GM23338 (cell line): ENCODE results near the gene RNF19B. TPM values are rescaled to one million over a fixed set of nuclear protein-coding genes. Genes with fewer than 3 reads are reported as not detected.

ENCODE experiments used
- ATAC-seq: fragments of 200-7000 bp; cut with Tn5 transposase; 3 replicates; pipeline ENCODE4 v1.9.1; 2020
- DNase-seq: peaks from one replicate; pipeline ENCODE4 v3.0.0-alpha.2; 2015; ENCODE audit warnings: low spot score
- H2AFZ ChIP-seq: fragments of 200-600 bp; sonication (generic); 2 replicates; pipeline ENCODE4 v1.8.0; 2016; ENCODE audit warnings: antibody characterized with exemption, mild to moderate bottlenecking, moderate library complexity
- H3F3A ChIP-seq: fragments of 200-600 bp; sonication (generic); replicated peaks from 2 replicates; pipeline ENCODE4 v1.8.0; 2017; ENCODE audit warnings: antibody characterized with exemption, mixed run types, low read depth
- H3K27ac ChIP-seq: fragments of 200-600 bp; sonication (generic); 2 replicates; pipeline ENCODE4 v1.6.1; 2016; ENCODE audit warnings: low read depth
- H3K27me3 ChIP-seq: fragments of 200-600 bp; sonication (generic); 2 replicates; pipeline ENCODE4 v1.8.0; 2016; ENCODE audit warnings: mild to moderate bottlenecking, mixed run types, moderate library complexity; ENCODE audit not compliant: insufficient read depth
- H3K36me3 ChIP-seq: fragments of 200-600 bp; sonication (generic); 2 replicates; pipeline ENCODE4 v1.8.0; 2016; ENCODE audit warnings: mild to moderate bottlenecking; ENCODE audit not compliant: insufficient read depth
- H3K4me1 ChIP-seq: fragments of 200-600 bp; sonication (generic); 2 replicates; pipeline ENCODE4 v1.8.0; 2016; ENCODE audit warnings: mild to moderate bottlenecking, moderate library complexity; ENCODE audit not compliant: insufficient read depth
- H3K4me2 ChIP-seq: fragments of 200-600 bp; sonication (generic); 2 replicates; pipeline ENCODE4 v1.7.1; 2017; ENCODE audit warnings: mixed run types
- H3K4me3 ChIP-seq: fragments of 200-600 bp; sonication (generic); 2 replicates; pipeline ENCODE4 v1.6.1; 2016; ENCODE audit warnings: mixed run types
- H3K79me2 ChIP-seq: fragments of 200-600 bp; sonication (generic); replicated peaks from 2 replicates; pipeline ENCODE4 v1.8.0; 2017; ENCODE audit warnings: mild to moderate bottlenecking; ENCODE audit not compliant: insufficient read depth
- H3K9me2 ChIP-seq: fragments of 200-600 bp; sonication (generic); 2 replicates; pipeline ENCODE4 v1.8.0; 2017; ENCODE audit not compliant: insufficient read depth
- H4K20me1 ChIP-seq: fragments of 200-600 bp; sonication (generic); replicated peaks from 2 replicates; pipeline ENCODE4 v1.8.0; 2017; ENCODE audit warnings: mild to moderate bottlenecking; ENCODE audit not compliant: insufficient read depth
- H3K27ac Mint-ChIP-seq: 2 replicates; pipeline ENCODE4 v1.8.0; 2020; ENCODE audit warnings: inconsistent platforms, mild to moderate bottlenecking, moderate library complexity, mixed read lengths
- H3K27me3 Mint-ChIP-seq: 3 replicates; pipeline ENCODE4 v1.8.0; 2022; ENCODE audit warnings: low read depth, mild to moderate bottlenecking, moderate library complexity, mixed read lengths, inconsistent platforms; ENCODE audit not compliant: insufficient read depth, poor library complexity
- H3K36me3 Mint-ChIP-seq: 3 replicates; pipeline ENCODE4 v1.8.0; 2021; ENCODE audit warnings: low read depth, mild to moderate bottlenecking, inconsistent platforms, moderate library complexity, mixed read lengths
- H3K4me1 Mint-ChIP-seq: 3 replicates; pipeline ENCODE4 v1.8.0; 2020; ENCODE audit warnings: mild to moderate bottlenecking, inconsistent platforms, mixed read lengths
- H3K4me3 Mint-ChIP-seq: 3 replicates; pipeline ENCODE4 v1.8.0; 2021; ENCODE audit warnings: moderate library complexity, mild to moderate bottlenecking, inconsistent platforms, mixed read lengths
- H3K9me3 Mint-ChIP-seq: 3 replicates; pipeline ENCODE4 v1.8.0; 2020; ENCODE audit warnings: moderate library complexity, mild to moderate bottlenecking, inconsistent platforms, mixed read lengths
- CTCF ChIP-seq, 2 experiments: fragments of 200-600 bp in 1 of 2; sonication (generic) in 1 of 2; conservative IDR thresholded peaks; 2 replicates each; pipeline versions ENCODE4 v1.5.1 to v1.6.1; 2016 to 2017; ENCODE audit warnings: antibody characterized with exemption in 2 of 2, low read depth in 2 of 2, mild to moderate bottlenecking in 2 of 2, moderate library complexity in 1 of 2
- EZH2 ChIP-seq: fragments of 200-600 bp; sonication (generic); IDR thresholded peaks from one replicate; pipeline ENCODE4 v1.8.0; 2017; ENCODE audit warnings: antibody characterized with exemption, mild to moderate bottlenecking, low read depth; ENCODE audit not compliant: unreplicated experiment
- EZH2phosphoT487 ChIP-seq: fragments of 200-600 bp; sonication (generic); IDR thresholded peaks from one replicate; pipeline ENCODE4 v1.8.1; 2018; ENCODE audit warnings: antibody characterized with exemption; ENCODE audit not compliant: unreplicated experiment
- JUNB ChIP-seq: IDR thresholded peaks from one replicate; pipeline ENCODE4 v1.6.1; 2016; ENCODE audit warnings: antibody characterized with exemption; ENCODE audit not compliant: unreplicated experiment
- NANOG ChIP-seq: IDR thresholded peaks from 2 replicates; pipeline ENCODE4 v1.6.1; 2016; ENCODE audit warnings: antibody characterized with exemption, borderline replicate concordance
- POLR2AphosphoS5 ChIP-seq: IDR thresholded peaks from 2 replicates; pipeline ENCODE4 v1.6.1; 2016; ENCODE audit warnings: antibody characterized with exemption, low read depth
- STAT1 ChIP-seq: IDR thresholded peaks from one replicate; pipeline ENCODE4 v1.6.1; 2016; ENCODE audit warnings: antibody characterized with exemption; ENCODE audit not compliant: unreplicated experiment
- ZNF114 ChIP-seq: fragments of 250-450 bp; sonication (Bioruptor Pico); IDR thresholded peaks from 2 replicates; pipeline ENCODE4 v1.5.0; 2020; ENCODE audit warnings: mild to moderate bottlenecking, moderate library complexity
- ZNF331 ChIP-seq: fragments of 250-450 bp; sonication (Bioruptor Pico); IDR thresholded peaks from 2 replicates; pipeline ENCODE4 v1.5.0; 2020; ENCODE audit warnings: low read depth, mild to moderate bottlenecking, moderate library complexity
- polyA plus RNA-seq: library from polyadenylated mRNA; unstranded; fragments of >200 nt; fragmentation: Nextera tagmentation; extraction: Ambion mirVana; gene quantifications from 2 replicates; pipeline ENCODE4 v1.2.1, GENCODE V29; 2016
- total RNA-seq: library from RNA; depleted of rRNA; stranded (reverse); fragments of >200 nt; shearing (Covaris generic); gene quantifications from 2 replicates; pipeline ENCODE4 v1.2.3, GENCODE V29; 2014
- TF ChIP-seq, protein P1 (sequence below): IDR thresholded peaks from 2 replicates; pipeline ENCODE4 v1.6.1; 2016; ENCODE audit warnings: antibody characterized with exemption
- TF ChIP-seq, protein P2 (sequence below): IDR thresholded peaks from one replicate; pipeline ENCODE4 v1.6.1; 2018; ENCODE audit warnings: antibody characterized with exemption; ENCODE audit not compliant: unreplicated experiment

RNF19B gene
- total and polyA plus RNA-seq, 2 experiments from 2014 or later = 2.9 to 11.9 TPM

DNA sequence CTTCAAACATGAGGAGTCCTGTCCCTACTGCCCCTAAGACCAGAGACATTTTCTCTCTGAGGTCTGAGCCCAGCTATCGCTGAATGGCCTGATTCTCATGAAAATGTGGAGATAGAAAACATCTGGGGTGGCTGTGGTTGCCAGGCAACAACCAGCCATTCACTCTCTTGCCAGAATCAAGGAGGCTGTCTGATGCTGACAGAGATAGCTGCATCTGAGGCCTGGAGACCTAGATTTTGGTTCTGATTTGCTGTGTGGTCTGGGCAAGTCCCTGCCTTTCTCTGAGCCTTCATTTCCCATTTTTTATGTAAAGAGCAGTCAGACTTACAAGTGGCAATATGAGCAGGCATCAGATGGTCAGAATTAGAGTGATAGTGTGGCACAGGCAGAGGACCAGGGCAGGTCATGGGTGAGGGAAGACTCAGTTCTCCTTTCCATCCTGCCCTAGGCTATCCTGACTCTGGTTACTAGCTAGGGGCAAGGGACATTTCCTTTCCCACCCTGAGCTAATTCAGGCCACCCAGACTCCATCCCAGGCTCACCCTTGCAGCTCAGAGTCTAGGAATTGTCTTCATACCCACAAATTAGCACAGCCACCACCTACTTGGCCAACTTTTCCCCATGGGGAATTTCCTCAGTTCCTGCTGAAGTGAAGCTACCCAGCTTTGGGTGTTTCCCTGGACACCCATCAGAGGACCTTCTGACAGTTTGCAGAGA, 20.0 kb upstream of the RNF19B start:
- Histone ChIP-seq H2AFZ (peak overlapping the region; percentile 0; the same call in 1 of the 2 replicates), H3K79me2 (no peaks in the 10 kb centered on the region), H3K27me3 (peaks cover 3% of the 10 kb centered on the region; the same call in 1 of the 2 replicates), H3K27ac (peak overlapping the region; percentile 40; the same call in 1 of the 2 replicates), H3K4me2 (peak overlapping the region; percentile 40), H3K9me2 (no peaks in the 10 kb centered on the region), H4K20me1 (no peaks in the 10 kb centered on the region), H3K4me1 (peaks cover 31% of the 10 kb centered on the region), H3K4me3 (no peak overlapping the region), H3K36me3 (no peaks in the 10 kb centered on the region), H3F3A (peaks cover 5% of the 10 kb centered on the region; the same call in 1 of the 2 replicates)
- TF ChIP-seq EZH2phosphoT487 = no peak
- TF ChIP-seq, protein P1, sequence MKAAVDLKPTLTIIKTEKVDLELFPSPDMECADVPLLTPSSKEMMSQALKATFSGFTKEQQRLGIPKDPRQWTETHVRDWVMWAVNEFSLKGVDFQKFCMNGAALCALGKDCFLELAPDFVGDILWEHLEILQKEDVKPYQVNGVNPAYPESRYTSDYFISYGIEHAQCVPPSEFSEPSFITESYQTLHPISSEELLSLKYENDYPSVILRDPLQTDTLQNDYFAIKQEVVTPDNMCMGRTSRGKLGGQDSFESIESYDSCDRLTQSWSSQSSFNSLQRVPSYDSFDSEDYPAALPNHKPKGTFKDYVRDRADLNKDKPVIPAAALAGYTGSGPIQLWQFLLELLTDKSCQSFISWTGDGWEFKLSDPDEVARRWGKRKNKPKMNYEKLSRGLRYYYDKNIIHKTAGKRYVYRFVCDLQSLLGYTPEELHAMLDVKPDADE = no peak
- no peak for TF ChIP-seq NANOG
- no peak for TF ChIP-seq STAT1
- TF ChIP-seq JUNB = no peak
- no peak for TF ChIP-seq POLR2AphosphoS5
- TF ChIP-seq EZH2 = no peak
- TF ChIP-seq, protein P2, sequence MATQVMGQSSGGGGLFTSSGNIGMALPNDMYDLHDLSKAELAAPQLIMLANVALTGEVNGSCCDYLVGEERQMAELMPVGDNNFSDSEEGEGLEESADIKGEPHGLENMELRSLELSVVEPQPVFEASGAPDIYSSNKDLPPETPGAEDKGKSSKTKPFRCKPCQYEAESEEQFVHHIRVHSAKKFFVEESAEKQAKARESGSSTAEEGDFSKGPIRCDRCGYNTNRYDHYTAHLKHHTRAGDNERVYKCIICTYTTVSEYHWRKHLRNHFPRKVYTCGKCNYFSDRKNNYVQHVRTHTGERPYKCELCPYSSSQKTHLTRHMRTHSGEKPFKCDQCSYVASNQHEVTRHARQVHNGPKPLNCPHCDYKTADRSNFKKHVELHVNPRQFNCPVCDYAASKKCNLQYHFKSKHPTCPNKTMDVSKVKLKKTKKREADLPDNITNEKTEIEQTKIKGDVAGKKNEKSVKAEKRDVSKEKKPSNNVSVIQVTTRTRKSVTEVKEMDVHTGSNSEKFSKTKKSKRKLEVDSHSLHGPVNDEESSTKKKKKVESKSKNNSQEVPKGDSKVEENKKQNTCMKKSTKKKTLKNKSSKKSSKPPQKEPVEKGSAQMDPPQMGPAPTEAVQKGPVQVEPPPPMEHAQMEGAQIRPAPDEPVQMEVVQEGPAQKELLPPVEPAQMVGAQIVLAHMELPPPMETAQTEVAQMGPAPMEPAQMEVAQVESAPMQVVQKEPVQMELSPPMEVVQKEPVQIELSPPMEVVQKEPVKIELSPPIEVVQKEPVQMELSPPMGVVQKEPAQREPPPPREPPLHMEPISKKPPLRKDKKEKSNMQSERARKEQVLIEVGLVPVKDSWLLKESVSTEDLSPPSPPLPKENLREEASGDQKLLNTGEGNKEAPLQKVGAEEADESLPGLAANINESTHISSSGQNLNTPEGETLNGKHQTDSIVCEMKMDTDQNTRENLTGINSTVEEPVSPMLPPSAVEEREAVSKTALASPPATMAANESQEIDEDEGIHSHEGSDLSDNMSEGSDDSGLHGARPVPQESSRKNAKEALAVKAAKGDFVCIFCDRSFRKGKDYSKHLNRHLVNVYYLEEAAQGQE = no peak
- no peak for TF ChIP-seq CTCF (conservative IDR thresholded peaks at IDR 0.05; ENCODE audit: low read depth in 2 of 2)
- no peak for TF ChIP-seq ZNF331 (CRISPR knock-in tag)
- TF ChIP-seq ZNF114 (CRISPR knock-in tag) = no peak
- Mint-ChIP-seq H3K9me3 (no peaks in the 10 kb centered on the region), H3K27me3 (peaks cover 10% of the 10 kb centered on the region), H3K4me3 (no peak overlapping the region), H3K27ac (no peak overlapping the region), H3K36me3 (no peaks in the 10 kb centered on the region), H3K4me1 (peaks cover 53% of the 10 kb centered on the region)
- ATAC-seq (peak; percentile 77), DNase-seq (peak; percentile 85)
